CD4-positive, alpha-beta memory T cell (primary cell): ENCODE results near the gene DNMT3A. TPM values are rescaled to one million over a fixed set of nuclear protein-coding genes. Genes with fewer than 3 reads are reported as not detected.

Source experiments
- CTCF ChIA-PET: fragments of 350-600 bp; sonication (Branson Sonifier 250); formaldehyde crosslinking; loops from one replicate; lab custom pipeline; 2021; ENCODE audit warnings: inconsistent platforms; ENCODE audit not compliant: partially characterized antibody; lab: Charles Lee
- POLR2A ChIA-PET: fragments of 350-600 bp; sonication (Branson Sonifier 250); formaldehyde crosslinking; loops from one replicate; lab custom pipeline; 2021; ENCODE audit not compliant: partially characterized antibody; lab: Charles Lee
- DNase-seq, 5 donors: peaks; one replicate each; pipeline versions ENCODE4 v3.0.0 to v3.0.0-alpha.2; 2020 to 2022; ENCODE audit warnings: mixed read lengths in 1 of 5
- H3K27ac ChIP-seq: one replicate; pipeline ENCODE4 v1.7.0; 2013; ENCODE audit warnings: low read depth, low read length
- H3K27me3 ChIP-seq: 2 replicates; pipeline ENCODE4 v1.7.0; 2013; ENCODE audit warnings: mild to moderate bottlenecking, low read length, moderate library complexity; ENCODE audit not compliant: insufficient read depth
- H3K36me3 ChIP-seq: 2 replicates; pipeline ENCODE4 v1.7.0; 2013; ENCODE audit warnings: mild to moderate bottlenecking, low read length, moderate library complexity; ENCODE audit not compliant: insufficient read depth
- H3K4me1 ChIP-seq: 2 replicates; pipeline ENCODE4 v1.7.0; 2013; ENCODE audit warnings: mild to moderate bottlenecking, low read length, moderate library complexity; ENCODE audit not compliant: insufficient read depth
- H3K4me3 ChIP-seq, 2 donors: one replicate each; pipeline ENCODE4 v1.7.0; 2013; ENCODE audit warnings: low read length in 2 of 2, mild to moderate bottlenecking in 1 of 2
- H3K9me3 ChIP-seq, 2 donors: one replicate each; pipeline ENCODE4 v1.7.0; 2013; ENCODE audit warnings: low read length in 2 of 2, control low read depth in 1 of 2; ENCODE audit not compliant: control insufficient read depth in 1 of 2
- H3K27ac Mint-ChIP-seq, 7 donors: one replicate each; pipeline ENCODE4 v1.8.0; 2020 to 2021; ENCODE audit warnings: mixed read lengths in 7 of 7, mild to moderate bottlenecking in 6 of 7, inconsistent platforms in 3 of 7, moderate library complexity in 3 of 7
- H3K27me3 Mint-ChIP-seq, 2 donors: one replicate each; pipeline ENCODE4 v1.8.0; 2020 to 2021; ENCODE audit warnings: mixed read lengths in 2 of 2
- H3K36me3 Mint-ChIP-seq, 2 donors: one replicate each; pipeline ENCODE4 v1.8.0; 2020 to 2021; ENCODE audit warnings: mixed read lengths in 2 of 2, inconsistent platforms in 1 of 2, mild to moderate bottlenecking in 1 of 2
- H3K4me1 Mint-ChIP-seq, 4 donors: one replicate each; pipeline ENCODE4 v1.8.0; 2020 to 2021; ENCODE audit warnings: mixed read lengths in 4 of 4, mild to moderate bottlenecking in 1 of 4
- H3K4me3 Mint-ChIP-seq, 8 donors: one replicate each; pipeline ENCODE4 v1.8.0; 2020 to 2021; ENCODE audit warnings: mixed read lengths in 8 of 8, mild to moderate bottlenecking in 7 of 8, moderate library complexity in 6 of 8, inconsistent platforms in 3 of 8
- H3K9me3 Mint-ChIP-seq, 8 donors: one replicate each; pipeline ENCODE4 v1.8.0; 2020 to 2021; ENCODE audit warnings: mixed read lengths in 8 of 8, mild to moderate bottlenecking in 5 of 8, inconsistent platforms in 3 of 8, moderate library complexity in 1 of 8
- intact Hi-C: fragments of 100-400 bp; cut with micrococcal nuclease; formaldehyde crosslinking; loops from one replicate; pipeline ENCODE4 v1.15.1; 2023
- polyA plus RNA-seq, 2 donors: library from polyadenylated mRNA; unstranded; fragments of 300-500 nt; fragmentation: Illumina TruSeq; gene quantifications; one replicate each; pipeline ENCODE4 v1.2.3, GENCODE V29; 2021
- total RNA-seq, 2 experiments: library from RNA; stranded (reverse); gene quantifications; one replicate each; pipeline ENCODE4 v1.2.3, GENCODE V29; 2021

The DNMT3A gene
- total and polyA plus RNA-seq, 4 experiments from 2014 or later: 7.5 to 71.6 (median 38.4) TPM

DNA sequence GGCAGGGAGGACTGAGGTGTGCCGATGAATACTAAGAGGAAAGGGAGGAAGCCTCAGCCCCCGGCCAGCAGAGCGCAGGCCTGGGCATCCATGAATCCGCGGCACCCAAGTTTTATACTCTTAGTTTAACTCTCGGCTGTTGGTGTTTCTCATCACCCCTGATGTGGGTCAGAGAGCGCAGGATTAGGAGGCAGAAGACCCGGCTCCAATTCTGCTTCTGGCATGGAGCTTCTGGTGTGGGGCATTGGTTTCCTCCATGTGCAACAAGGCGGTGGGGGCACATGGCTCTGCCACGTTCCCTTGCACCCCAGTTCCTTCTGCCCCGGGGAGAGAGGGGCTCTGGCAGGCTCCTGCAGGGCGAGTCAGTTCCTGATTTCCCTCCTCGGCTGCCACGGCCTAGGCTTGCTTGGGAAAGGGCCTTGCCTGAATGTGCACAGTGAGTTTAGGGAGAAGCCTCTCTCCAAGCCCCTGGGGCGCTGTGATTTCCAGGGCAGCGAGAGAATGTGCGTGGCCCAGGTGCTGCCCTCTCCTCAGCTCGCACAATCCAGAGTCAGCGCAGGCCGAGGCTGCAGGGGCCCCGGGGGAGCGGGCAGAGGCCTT lies 36.2 kb upstream of the DNMT3A start:
- Mint-ChIP-seq H3K27ac (peak overlapping the region; percentile 90 to 96 (median 94)), H3K9me3 (peaks cover 0 to 2% (median 0%) of the 10 kb centered on the region in 8 donors), H3K36me3 (peaks cover 6 to 12% of the 10 kb centered on the region in 2 donors), H3K27me3 (no peaks in the 10 kb centered on the region), H3K4me1 (peaks cover 19 to 36% (median 24%) of the 10 kb centered on the region in 4 donors), H3K4me3 (peak overlapping the region in 3 of 8 donors; percentile 78 to 85 (median 79))
- ChIA-PET CTCF (interaction anchor here (0.8 to 8.7 kb wide), 4 partner anchors 8 to 33 kb away, joined by 3 to 161 read pairs (median 10); no protein-coding TSS in a partner anchor), POLR2A (interaction anchor here (0.6 to 4.4 kb wide), 7 partner anchors 8 to 162 kb away, joined by 3 to 54 read pairs (median 4); no protein-coding TSS in a partner anchor)
- H3K4me1 ChIP-seq: peaks cover 38% of the 10 kb centered on the region
- no peaks in the 10 kb centered on the region for H3K36me3 ChIP-seq
- no peaks in the 10 kb centered on the region for H3K9me3 ChIP-seq
- no peaks in the 10 kb centered on the region for H3K27me3 ChIP-seq
- peak overlapping the region; percentile 57 for H3K27ac ChIP-seq
- intact Hi-C loops: loop anchor here (1.0 to 5.0 kb wide), 2 partner anchors 106 to 144 kb away; no protein-coding TSS in a partner anchor
- no peak overlapping the region for H3K4me3 ChIP-seq
- DNase-seq: no peak

DNA sequence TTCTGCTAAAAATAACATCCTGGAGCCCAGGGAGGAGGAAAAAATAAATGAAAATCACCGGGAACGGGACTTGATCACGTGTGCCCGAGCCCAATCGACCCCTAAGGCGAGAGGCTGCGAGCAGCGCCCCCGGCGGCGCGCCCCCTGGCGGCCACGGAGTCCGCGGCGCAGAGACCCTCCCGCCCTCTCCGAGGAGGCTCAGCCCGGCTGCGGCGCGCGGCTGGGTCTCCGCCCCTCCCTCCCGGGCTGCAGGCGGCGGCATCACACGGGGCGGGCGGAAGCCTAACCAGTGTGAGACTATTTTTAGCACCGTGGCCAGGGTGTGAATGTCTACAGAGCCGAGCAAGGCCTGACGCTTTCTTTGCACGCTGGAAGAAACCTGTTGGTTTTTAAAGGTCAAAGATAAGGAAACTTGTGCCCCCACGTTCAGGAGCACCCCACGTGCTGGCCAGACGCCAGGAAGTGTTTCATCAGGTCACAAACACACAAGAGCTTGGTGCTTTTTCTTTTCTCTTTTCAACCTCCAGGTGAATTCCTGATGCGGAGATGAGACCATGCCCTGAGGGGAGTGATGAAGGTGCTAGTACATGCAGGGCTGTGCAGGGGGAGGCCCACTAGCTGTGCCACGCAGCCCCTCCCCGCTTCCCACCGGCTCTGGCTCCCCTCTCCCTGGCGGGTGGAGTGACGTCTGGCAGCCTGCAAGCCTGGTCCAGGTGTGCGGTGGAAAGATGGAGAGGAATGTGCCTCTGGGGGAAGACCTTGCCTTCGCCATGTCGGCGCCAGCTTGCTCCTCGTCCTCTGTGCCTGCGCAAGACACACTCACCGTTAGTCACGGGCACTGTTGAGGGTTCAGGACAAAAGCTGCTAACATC lies 35.3 kb upstream of the DNMT3A start:
- intact Hi-C loops: loop anchor here (1.0 to 5.0 kb wide), 6 partner anchors 15 to 145 kb away; no protein-coding TSS in a partner anchor
- no peaks in the 10 kb centered on the region for H3K9me3 ChIP-seq
- Mint-ChIP-seq H3K27me3 (no peaks in the 10 kb centered on the region), H3K36me3 (peaks cover 6% of the 10 kb centered on the region in 2 donors), H3K4me1 (peaks cover 19 to 36% (median 23%) of the 10 kb centered on the region in 4 donors), H3K9me3 (peaks cover 0 to 2% (median 0%) of the 10 kb centered on the region in 8 donors), H3K27ac (peak overlapping the region; percentile 90 to 96 (median 94)), H3K4me3 (peak overlapping the region; percentile 48 to 85 (median 74))
- peaks cover 38% of the 10 kb centered on the region for H3K4me1 ChIP-seq
- POLR2A ChIA-PET: interaction anchor here (0.6 to 4.4 kb wide), 11 partner anchors 9 to 101 kb away, joined by 3 to 54 read pairs (median 4); partner anchors contain the start of gene DNMT3A
- peak overlapping the region; percentile 57 for H3K27ac ChIP-seq
- H3K27me3 ChIP-seq: no peaks in the 10 kb centered on the region
- peak; percentile 92 to 95 (median 92) for DNase-seq
- H3K36me3 ChIP-seq: no peaks in the 10 kb centered on the region
- CTCF ChIA-PET: interaction anchor here (0.8 to 8.7 kb wide), 21 partner anchors 9 to 214 kb away, joined by 3 to 161 read pairs (median 4); partner anchors contain the start of gene DNMT3A
- peak overlapping the region in 1 of 2 donors; percentile 36 for H3K4me3 ChIP-seq

DNA sequence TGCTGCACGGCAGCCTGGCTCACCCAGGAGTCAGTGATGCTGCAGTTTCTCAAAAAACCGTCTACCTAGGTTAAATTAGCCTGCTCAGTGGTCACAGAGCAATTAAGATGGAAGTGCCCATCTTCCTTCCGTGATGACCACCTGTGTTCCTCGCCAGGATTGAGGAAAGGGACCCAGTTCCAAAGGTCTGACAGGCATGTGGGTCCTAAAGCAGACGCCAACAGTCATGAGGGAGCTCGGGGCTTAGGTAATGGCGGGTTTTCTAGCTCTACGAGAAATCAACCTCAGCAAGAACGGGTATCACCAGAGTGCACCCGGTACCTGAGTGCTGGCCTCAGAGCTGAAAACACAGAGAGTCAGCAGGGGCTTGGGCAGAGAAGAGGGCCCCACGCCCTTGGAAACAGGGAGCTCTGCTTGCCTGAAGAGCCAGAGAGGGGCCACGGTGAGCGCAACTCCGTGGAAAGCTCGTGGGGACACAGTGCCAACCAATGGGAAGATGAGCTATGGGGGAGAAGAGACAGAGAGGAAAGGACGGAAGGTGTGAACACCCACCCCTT lies 34.3 kb upstream of the DNMT3A start:
- Histone ChIP-seq H3K27me3 (no peaks in the 10 kb centered on the region), H3K4me1 (peaks cover 38% of the 10 kb centered on the region), H3K36me3 (no peaks in the 10 kb centered on the region), H3K27ac (no peak overlapping the region), H3K4me3 (no peak overlapping the region), H3K9me3 (no peaks in the 10 kb centered on the region)
- intact Hi-C loops: loop anchor here (1.0 to 5.0 kb wide), 5 partner anchors 14 to 124 kb away; no protein-coding TSS in a partner anchor
- DNase-seq: no peak
- Mint-ChIP-seq H3K4me1 (peaks cover 19 to 36% (median 22%) of the 10 kb centered on the region in 4 donors), H3K9me3 (peaks cover 0 to 2% (median 0%) of the 10 kb centered on the region in 8 donors), H3K36me3 (peaks cover 0 to 6% of the 10 kb centered on the region in 2 donors), H3K4me3 (peak overlapping the region in 5 of 8 donors; percentile 43 to 73 (median 54)), H3K27ac (peak overlapping the region in 3 of 7 donors; percentile 53 to 92 (median 81)), H3K27me3 (no peaks in the 10 kb centered on the region)
- POLR2A ChIA-PET: interaction anchor here (1.1 to 4.4 kb wide), 7 partner anchors 10 to 63 kb away, joined by 3 to 54 read pairs (median 4); partner anchors contain the start of gene DNMT3A
- CTCF ChIA-PET: interaction anchor here (0.6 to 8.7 kb wide), 27 partner anchors 10 to 213 kb away, joined by 3 to 161 read pairs (median 4); partner anchors contain the start of gene DNMT3A

DNA sequence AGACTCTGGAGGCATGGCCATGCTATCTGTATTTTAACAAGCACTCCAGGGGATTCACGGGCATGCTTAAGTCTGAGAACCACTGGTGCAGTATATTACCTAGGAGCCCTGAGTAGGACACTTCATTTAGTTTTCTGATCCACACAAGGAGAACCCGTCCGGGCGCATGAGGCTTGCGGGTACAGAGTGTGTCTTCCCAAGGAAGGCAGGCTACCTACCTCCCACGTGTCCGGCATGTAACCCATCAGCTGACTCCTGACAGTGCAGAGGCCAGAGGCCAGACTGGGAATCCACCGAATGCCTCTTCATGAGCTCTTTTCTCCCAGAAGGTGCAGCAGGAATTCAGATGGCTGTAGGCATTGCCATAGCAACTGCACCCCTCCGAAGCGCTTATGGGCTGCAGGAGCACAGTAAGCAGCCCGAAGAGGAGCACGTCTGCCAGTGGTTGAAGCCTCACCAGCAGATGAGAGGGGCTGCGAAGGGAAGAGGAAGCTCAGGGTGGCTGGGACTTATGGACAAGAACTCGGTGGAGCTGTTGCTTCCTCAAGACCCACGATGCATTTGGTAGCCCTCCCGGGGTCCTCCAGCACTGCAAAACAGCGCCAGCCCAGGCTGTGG lies 33.8 kb upstream of the DNMT3A start:
- Histone ChIP-seq H3K27me3 (no peaks in the 10 kb centered on the region), H3K4me3 (no peak overlapping the region), H3K9me3 (no peaks in the 10 kb centered on the region), H3K36me3 (no peaks in the 10 kb centered on the region), H3K27ac (no peak overlapping the region), H3K4me1 (peaks cover 38% of the 10 kb centered on the region)
- ChIA-PET POLR2A (interaction anchor here (1.1 to 4.4 kb wide), 4 partner anchors 13 to 62 kb away, joined by 3 to 54 read pairs (median 4); partner anchors contain the start of gene DNMT3A), CTCF (interaction anchor here (0.8 to 8.7 kb wide), 22 partner anchors 10 to 212 kb away, joined by 3 to 161 read pairs (median 4); partner anchors contain the start of gene DNMT3A)
- peaks cover 0 to 6% of the 10 kb centered on the region in 2 donors for H3K36me3 Mint-ChIP-seq
- intact Hi-C loops: loop anchor here (5.0 kb wide), 1 partner anchor 103 kb away; no protein-coding TSS in a partner anchor
- peak overlapping the region in 1 of 8 donors; percentile 21 for H3K4me3 Mint-ChIP-seq
- peaks cover 19 to 36% (median 22%) of the 10 kb centered on the region in 4 donors for H3K4me1 Mint-ChIP-seq
- no peaks in the 10 kb centered on the region for H3K27me3 Mint-ChIP-seq
- H3K27ac Mint-ChIP-seq: no peak overlapping the region
- H3K9me3 Mint-ChIP-seq: peaks cover 0 to 2% (median 0%) of the 10 kb centered on the region in 8 donors
- no peak for DNase-seq

DNA sequence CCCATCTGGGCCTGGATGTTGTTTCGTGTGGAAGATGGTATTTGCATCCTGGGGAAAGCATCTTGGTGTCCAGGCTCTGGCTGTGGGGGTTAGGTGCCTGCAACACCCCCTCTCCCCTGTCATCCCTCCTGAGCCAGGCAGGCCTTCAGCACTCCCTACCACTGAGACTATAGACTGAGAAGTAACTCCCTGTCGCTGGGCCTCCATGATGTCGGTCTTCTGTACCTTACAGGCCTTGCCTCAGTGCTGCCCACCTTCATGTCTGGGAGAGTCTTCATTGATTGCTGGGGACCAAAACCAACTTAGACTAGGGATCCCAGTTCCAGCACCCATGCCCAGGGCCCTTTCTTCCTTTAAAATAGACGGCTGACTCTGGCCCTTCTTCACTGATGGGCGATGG lies 33.1 kb upstream of the DNMT3A start:
- intact Hi-C loops: loop anchor here (5.0 kb wide), 1 partner anchor 103 kb away; no protein-coding TSS in a partner anchor
- peaks cover 19 to 34% (median 23%) of the 10 kb centered on the region in 4 donors for H3K4me1 Mint-ChIP-seq
- Histone ChIP-seq H3K4me3 (no peak overlapping the region), H3K27ac (no peak overlapping the region), H3K27me3 (no peaks in the 10 kb centered on the region), H3K9me3 (no peaks in the 10 kb centered on the region), H3K4me1 (peaks cover 38% of the 10 kb centered on the region), H3K36me3 (no peaks in the 10 kb centered on the region)
- H3K27ac Mint-ChIP-seq: no peak overlapping the region
- DNase-seq: no peak
- no peaks in the 10 kb centered on the region for H3K27me3 Mint-ChIP-seq
- H3K36me3 Mint-ChIP-seq: peaks cover 0 to 6% of the 10 kb centered on the region in 2 donors
- POLR2A ChIA-PET: interaction anchor here (4.4 kb wide), 2 partner anchors 12 kb away, joined by 22 to 54 read pairs; no protein-coding TSS in a partner anchor
- CTCF ChIA-PET: interaction anchor here (1.2 to 8.7 kb wide), 8 partner anchors 11 to 114 kb away, joined by 3 to 161 read pairs (median 6); no protein-coding TSS in a partner anchor
- H3K4me3 Mint-ChIP-seq: no peak overlapping the region
- peaks cover 0 to 3% (median 0%) of the 10 kb centered on the region in 8 donors for H3K9me3 Mint-ChIP-seq

DNA sequence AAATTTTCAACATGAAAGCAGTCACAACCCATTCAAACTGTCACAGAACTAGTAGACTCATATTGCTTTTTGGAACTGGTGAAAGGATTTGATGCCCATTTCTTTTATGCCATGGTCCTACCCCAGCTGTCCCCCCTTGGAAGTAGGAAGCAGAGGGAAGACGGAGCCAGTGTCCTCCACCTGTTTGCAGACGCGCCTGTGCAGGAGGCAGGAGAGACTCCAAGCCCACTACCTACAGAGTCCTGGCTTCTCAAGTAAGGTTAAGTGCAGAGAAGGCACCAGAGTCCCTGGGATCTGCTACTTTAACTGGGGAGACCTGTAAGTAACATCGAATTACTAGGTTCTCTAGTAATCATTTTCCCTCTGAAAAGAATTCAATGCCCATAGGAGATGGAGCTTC lies 32.7 kb upstream of the DNMT3A start:
- Mint-ChIP-seq H3K27me3 (no peaks in the 10 kb centered on the region), H3K9me3 (peaks cover 0 to 3% (median 0%) of the 10 kb centered on the region in 8 donors), H3K4me3 (peak overlapping the region in 1 of 8 donors; percentile 31), H3K4me1 (peaks cover 19 to 30% (median 22%) of the 10 kb centered on the region in 4 donors), H3K27ac (peak overlapping the region in 1 of 7 donors; percentile 64), H3K36me3 (peaks cover 0 to 6% of the 10 kb centered on the region in 2 donors)
- H3K4me1 ChIP-seq: peaks cover 34% of the 10 kb centered on the region
- no peaks in the 10 kb centered on the region for H3K27me3 ChIP-seq
- CTCF ChIA-PET: interaction anchor here (8.7 kb wide), 1 partner anchor 11 kb away, joined by 161 read pairs; no protein-coding TSS in a partner anchor
- H3K9me3 ChIP-seq: no peaks in the 10 kb centered on the region
- H3K36me3 ChIP-seq: no peaks in the 10 kb centered on the region
- POLR2A ChIA-PET: interaction anchor here (4.4 kb wide), 1 partner anchor 12 kb away, joined by 22 read pairs; no protein-coding TSS in a partner anchor
- H3K4me3 ChIP-seq: no peak overlapping the region
- intact Hi-C loops: no loop called here
- H3K27ac ChIP-seq: no peak overlapping the region
- no peak for DNase-seq
